K562 (cell line): ENCODE results near the gene CCDC73. TPM values are rescaled to one million over a fixed set of nuclear protein-coding genes. Genes with fewer than 3 reads are reported as not detected.

Experiments
- ATAC-seq: fragments of 200-7000 bp; cut with Tn5 transposase; 3 replicates; pipeline ENCODE4 v1.9.1; 2020; ENCODE audit warnings: moderate library complexity
- BruUV-seq: library from RNA; stranded (reverse); fragments of 400-500 nt; replicated peaks from 2 replicates; lab custom pipeline; 2021; lab: Mats Ljungman, UMichigan
- CTCF ChIA-PET: fragments of 300-600 bp; formaldehyde crosslinking; extraction: SDS; loops from one replicate; lab custom pipeline; 2021; ENCODE audit warnings: low intra/inter-chr PET ratio; lab: Yijun Ruan, JAX
- POLR2A ChIA-PET: fragments of 300-600, 350-650 bp; sonication (Branson Sonifier 250); formaldehyde crosslinking; extraction: SDS; loops from one replicate; lab custom pipeline; 2021; ENCODE audit warnings: antibody characterized with exemption, inconsistent platforms; lab: Yijun Ruan, JAX
- DNase-seq, 4 experiments: peaks; one replicate each; pipeline versions ENCODE4 v3.0.0 to v3.0.0-alpha.2; 2011 to 2018; ENCODE audit warnings: low spot score in 3 of 4, mixed read lengths in 3 of 4; ENCODE audit errors: extremely low read depth in 1 of 4
- FAIRE-seq: peaks from 2 replicates; lab custom pipeline; 2011; peaks lifted over from hg19 to GRCh38; lab: Jason Lieb, UNC
- H2AFZ ChIP-seq: 2 replicates; pipeline ENCODE4 v1.6.0; 2011; ENCODE audit warnings: low read depth, low read length, control low read depth, inconsistent platforms
- H3K27ac ChIP-seq: fragments of 200-600 bp; 3 replicates; pipeline ENCODE4 v1.8.0; 2011; ENCODE audit warnings: low read depth, mild to moderate bottlenecking, control low read depth, inconsistent platforms, low read length, moderate library complexity, mixed read lengths; ENCODE audit errors: extremely low read depth
- H3K27me3 ChIP-seq, 2 experiments: fragments of 300-600 bp in 1 of 2; 2 replicates in 1 of 2; 3 replicates in 1 of 2; pipeline versions ENCODE4 v1.6.0 to v1.8.0; 2011; ENCODE audit warnings: inconsistent platforms in 2 of 2, low read length in 2 of 2, mild to moderate bottlenecking in 1 of 2, mixed read lengths in 1 of 2, moderate library complexity in 1 of 2; ENCODE audit not compliant: control insufficient read depth in 2 of 2, insufficient read depth in 2 of 2
- H3K36me3 ChIP-seq: fragments of 300-600 bp; 3 replicates; pipeline ENCODE4 v1.8.0; 2011; ENCODE audit warnings: mild to moderate bottlenecking, low read length, inconsistent platforms; ENCODE audit not compliant: control insufficient read depth, insufficient read depth
- H3K4me1 ChIP-seq, 2 experiments: fragments of 200-600 bp in 1 of 2; replicated peaks in 1 of 2; 2 replicates in 1 of 2; 3 replicates in 1 of 2; pipeline versions ENCODE4 v1.5.1 to v1.8.0; 2011; ENCODE audit warnings: inconsistent platforms in 2 of 2, low read length in 2 of 2, mild to moderate bottlenecking in 1 of 2, mixed read lengths in 1 of 2, moderate library complexity in 1 of 2; ENCODE audit not compliant: control insufficient read depth in 2 of 2, insufficient read depth in 2 of 2
- H3K4me2 ChIP-seq: 2 replicates; pipeline ENCODE4 v1.6.1; 2011; ENCODE audit warnings: low read length, control low read depth, inconsistent platforms, mixed read lengths; ENCODE audit not compliant: insufficient read depth
- H3K4me3 ChIP-seq: fragments of 200-600 bp; sonication (generic), shearing (Covaris generic); 2 replicates; pipeline ENCODE4 v1.5.1; 2016; ENCODE audit warnings: control low read depth, inconsistent platforms
- H3K79me2 ChIP-seq: fragments of 200-600 bp; 3 replicates; pipeline ENCODE4 v1.8.0; 2011; ENCODE audit warnings: low read length, inconsistent platforms; ENCODE audit not compliant: control insufficient read depth, insufficient read depth
- H3K9ac ChIP-seq, 2 experiments: 2 replicates each; pipeline versions ENCODE4 v1.6.0 to v1.6.1; 2011; ENCODE audit warnings: low read depth in 2 of 2, low read length in 2 of 2, control low read depth in 1 of 2, inconsistent platforms in 1 of 2, mild to moderate bottlenecking in 1 of 2, mixed read lengths in 1 of 2; ENCODE audit not compliant: insufficient read depth in 1 of 2
- H3K9me1 ChIP-seq: one replicate; pipeline ENCODE4 v1.6.0; 2011; ENCODE audit warnings: inconsistent platforms, mild to moderate bottlenecking, low read length, moderate library complexity; ENCODE audit not compliant: control insufficient read depth, insufficient read depth
- H3K9me3 ChIP-seq: replicated peaks from 2 replicates; pipeline ENCODE4 v1.5.1; 2011; ENCODE audit warnings: low read depth, low read length, inconsistent platforms; ENCODE audit not compliant: control insufficient read depth, insufficient read depth
- H4K20me1 ChIP-seq: replicated peaks from 2 replicates; pipeline ENCODE4 v1.6.1; 2011; ENCODE audit warnings: low read length, inconsistent platforms, mixed read lengths; ENCODE audit not compliant: control insufficient read depth, insufficient read depth
- CAMTA2 ChIP-seq: fragments of 250-450 bp; sonication (Bioruptor Pico); conservative IDR thresholded peaks from 2 replicates; pipeline ENCODE4 v1.5.1; 2022
- CREB1 ChIP-seq, 2 experiments: sonication (generic) in 1 of 2; formaldehyde crosslinking in 1 of 2; IDR thresholded peaks; 2 replicates each; pipeline versions ENCODE4 v1.6.1 to v1.8.0; 2012 to 2022; ENCODE audit warnings: inconsistent platforms in 1 of 2, mild to moderate bottlenecking in 1 of 2, missing genetic modification reagents in 1 of 2, moderate library complexity in 1 of 2
- DACH1 ChIP-seq: fragments of 450-650 bp; IDR thresholded peaks from 2 replicates; pipeline ENCODE4 v1.6.1; 2018; ENCODE audit not compliant: partially characterized antibody
- HMG20B ChIP-seq: fragments of 250-450 bp; sonication (Bioruptor Pico); IDR thresholded peaks from 2 replicates; pipeline ENCODE4 v1.5.0; 2021; ENCODE audit warnings: mild to moderate bottlenecking
- KAT8 ChIP-seq: fragments of 450-650 bp; IDR thresholded peaks from 2 replicates; pipeline ENCODE4 v1.6.1; 2016; ENCODE audit warnings: low read depth, mild to moderate bottlenecking
- KHSRP ChIP-seq: fragments of 450-650 bp; IDR thresholded peaks from 2 replicates; pipeline ENCODE4 v1.6.1; 2017
- MCM7 ChIP-seq, 2 experiments: fragments of 450-650 bp; IDR thresholded peaks; 2 replicates each; pipeline ENCODE4 v1.6.1; 2016 to 2018
- MTA2 ChIP-seq: fragments of 450-650 bp; IDR thresholded peaks from 2 replicates; pipeline ENCODE4 v1.6.1; 2016; ENCODE audit warnings: low read depth
- NCOA4 ChIP-seq: fragments of 450-650 bp; IDR thresholded peaks from 2 replicates; pipeline ENCODE4 v1.6.1; 2018; ENCODE audit warnings: mild to moderate bottlenecking; ENCODE audit not compliant: partially characterized antibody
- NFYB ChIP-seq: IDR thresholded peaks from 2 replicates; pipeline ENCODE4 v1.6.1; 2011; ENCODE audit warnings: mild to moderate bottlenecking, moderate library complexity; ENCODE audit not compliant: insufficient read length; ENCODE audit errors: extremely low read depth
- POLR2G ChIP-seq: fragments of 200-400 bp; formaldehyde crosslinking; IDR thresholded peaks from 2 replicates; pipeline ENCODE4 v1.6.1; 2017; ENCODE audit warnings: low read depth, mild to moderate bottlenecking, antibody characterized with exemption, low read length, moderate library complexity
- PREB ChIP-seq: sonication (generic); formaldehyde crosslinking; IDR thresholded peaks from 2 replicates; pipeline ENCODE4 v1.8.1; 2023; ENCODE audit warnings: mild to moderate bottlenecking, missing genetic modification reagents
- SIN3A ChIP-seq, 2 experiments: fragments of 150-350 bp in 1 of 2; IDR thresholded peaks; 2 replicates each; pipeline ENCODE4 v1.6.1; 2011 to 2016; ENCODE audit warnings: borderline replicate concordance in 2 of 2, low read depth in 2 of 2, low read length in 2 of 2, mild to moderate bottlenecking in 2 of 2, moderate library complexity in 2 of 2; ENCODE audit not compliant: control insufficient read depth in 1 of 2
- SMC3 ChIP-seq: conservative IDR thresholded peaks from 2 replicates; pipeline ENCODE4 v1.6.1; 2011; ENCODE audit warnings: low read depth, low read length, improper control_type of control experiment; ENCODE audit not compliant: insufficient read depth
- SPI1 ChIP-seq: IDR thresholded peaks from 2 replicates; pipeline ENCODE4 v1.6.1; 2011; ENCODE audit warnings: low read depth, low read length, control low read depth, borderline replicate concordance
- TCF3 ChIP-seq: sonication (generic); formaldehyde crosslinking; IDR thresholded peaks from 2 replicates; pipeline ENCODE4 v1.4.0; 2020; ENCODE audit warnings: mild to moderate bottlenecking, missing genetic modification reagents
- ZEB2 ChIP-seq: fragments of 450-650 bp; IDR thresholded peaks from 2 replicates; pipeline ENCODE4 v1.6.1; 2016
- ZNF174 ChIP-seq: fragments of 250-450 bp; sonication (Bioruptor Pico); IDR thresholded peaks from 2 replicates; pipeline ENCODE4 v1.4.0; 2020; ENCODE audit warnings: mild to moderate bottlenecking
- ZNF586 ChIP-seq: fragments of 450-650 bp; formaldehyde crosslinking; conservative IDR thresholded peaks from 2 replicates; pipeline ENCODE4 v1.4.0; 2020; ENCODE audit warnings: mild to moderate bottlenecking, moderate library complexity
- WGBS: fragments of 100-300 bp; shearing (Covaris generic); methylation state at CpG from one replicate; pipeline ENCODE4 v1.1.6; 2016; ENCODE audit warnings: low coverage, mixed read lengths; ENCODE audit not compliant: insufficient coverage; ENCODE audit errors: missing lambda C conversion rate; 5-methylcytosine and 5-hydroxymethylcytosine counted together
- in situ Hi-C: fragments of 300-500 bp; cut with MboI; formaldehyde crosslinking; loops from 4 replicates; pipeline ENCODE4 v1.15.0; 2018; ENCODE audit warnings: inconsistent platforms, mixed read lengths
- intact Hi-C: fragments of 100-400 bp; cut with micrococcal nuclease; formaldehyde crosslinking; loops from 2 replicates; pipeline ENCODE4 v1.14.2; 2022
- polyA plus RNA-seq, 8 experiments: library from polyadenylated mRNA; depleted of rRNA in 4 of 8; stranded (reverse) in 5 of 8; unstranded in 3 of 8; fragments of >200 nt; fragmentation: Nextera tagmentation in 2 of 8; fragmentation: Illumina TruSeq in 1 of 8; extraction: Ambion mirVana in 2 of 8; extraction: Trizol in 1 of 8; gene quantifications; 2 replicates each; pipeline versions ENCODE4 v1.2.1 to v1.2.3, GENCODE V29; 2011 to 2014; ENCODE audit warnings: inconsistent platforms in 1 of 8, missing spikeins in 1 of 8
- total RNA-seq, 7 experiments: library from RNA; depleted of rRNA in 6 of 7; stranded (reverse); fragments of >200 nt in 6 of 7; fragmentation: Illumina TruSeq in 2 of 7; extraction: Trizol in 2 of 7; gene quantifications; 2 replicates each; pipeline versions ENCODE4 v1.2.1 to v1.2.3, GENCODE V29; 2011 to 2021; ENCODE audit warnings: low replicate concordance in 1 of 7
- TF ChIP-seq, protein P1 (sequence below): fragments of 150-350 bp; conservative IDR thresholded peaks from 2 replicates; pipeline ENCODE4 v1.6.1; 2014; ENCODE audit warnings: low read length

CCDC73 gene
- total and polyA plus RNA-seq, 9 of the 15 experiments (the other 6 are each of a cell fraction or from before 2014, with no cell fraction given) = 0.20 to 0.21 TPM; not detected in 7

GRCh38 chr11:32671051-32671450 is 123.4 kb downstream of the CCDC73 start:
- POLR2A ChIA-PET = no interaction called here
- ATAC-seq = no peak
- Histone ChIP-seq H3K4me1 (no peaks in the 10 kb centered on the region), H3K4me2 (no peak overlapping the region), H3K9me1 (no peaks in the 10 kb centered on the region), H3K9ac (no peak overlapping the region), H3K27ac (no peak overlapping the region), H3K9me3 (no peaks in the 10 kb centered on the region), H3K4me3 (no peak overlapping the region), H3K27me3 (no peaks in the 10 kb centered on the region; a peak in 1 of 5 replicates), H4K20me1 (no peaks in the 10 kb centered on the region), H2AFZ (no peak overlapping the region), H3K36me3 (no peaks in the 10 kb centered on the region), H3K79me2 (no peaks in the 10 kb centered on the region)
- no peak for DNase-seq
- intact Hi-C loops = no loop called here
- BruUV-seq = no TSS peak
- 7% methylated on average over 1 of the region's 1 CpG for WGBS
- in situ Hi-C loops = no loop called here
- no peak for TF ChIP-seq NCOA4
- TF ChIP-seq NFYB = no peak
- TF ChIP-seq, protein P1, sequence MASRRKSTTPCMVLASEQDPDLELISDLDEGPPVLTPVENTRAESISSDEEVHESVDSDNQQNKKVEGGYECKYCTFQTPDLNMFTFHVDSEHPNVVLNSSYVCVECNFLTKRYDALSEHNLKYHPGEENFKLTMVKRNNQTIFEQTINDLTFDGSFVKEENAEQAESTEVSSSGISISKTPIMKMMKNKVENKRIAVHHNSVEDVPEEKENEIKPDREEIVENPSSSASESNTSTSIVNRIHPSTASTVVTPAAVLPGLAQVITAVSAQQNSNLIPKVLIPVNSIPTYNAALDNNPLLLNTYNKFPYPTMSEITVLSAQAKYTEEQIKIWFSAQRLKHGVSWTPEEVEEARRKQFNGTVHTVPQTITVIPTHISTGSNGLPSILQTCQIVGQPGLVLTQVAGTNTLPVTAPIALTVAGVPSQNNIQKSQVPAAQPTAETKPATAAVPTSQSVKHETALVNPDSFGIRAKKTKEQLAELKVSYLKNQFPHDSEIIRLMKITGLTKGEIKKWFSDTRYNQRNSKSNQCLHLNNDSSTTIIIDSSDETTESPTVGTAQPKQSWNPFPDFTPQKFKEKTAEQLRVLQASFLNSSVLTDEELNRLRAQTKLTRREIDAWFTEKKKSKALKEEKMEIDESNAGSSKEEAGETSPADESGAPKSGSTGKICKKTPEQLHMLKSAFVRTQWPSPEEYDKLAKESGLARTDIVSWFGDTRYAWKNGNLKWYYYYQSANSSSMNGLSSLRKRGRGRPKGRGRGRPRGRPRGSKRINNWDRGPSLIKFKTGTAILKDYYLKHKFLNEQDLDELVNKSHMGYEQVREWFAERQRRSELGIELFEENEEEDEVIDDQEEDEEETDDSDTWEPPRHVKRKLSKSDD = no peak
- no peak for TF ChIP-seq KAT8
- TF ChIP-seq PREB (CRISPR knock-in tag) = no peak
- no peak for TF ChIP-seq ZNF174 (CRISPR knock-in tag)
- no peak for TF ChIP-seq KHSRP
- no peak for TF ChIP-seq SPI1
- no peak for TF ChIP-seq SMC3
- no peak for TF ChIP-seq MTA2
- no peak for TF ChIP-seq SIN3A (IDR thresholded peaks at IDR 0.05; ENCODE audit: borderline replicate concordance in 2 of 2, control insufficient read depth in 1 of 2, low read depth in 2 of 2, low read length in 2 of 2)
- TF ChIP-seq POLR2G = no peak
- TF ChIP-seq HMG20B (CRISPR knock-in tag) = no peak
- no peak for TF ChIP-seq ZNF586 (CRISPR knock-in tag)
- TF ChIP-seq CAMTA2 = no peak
- TF ChIP-seq MCM7 (IDR thresholded peaks at IDR 0.05) = no peak
- TF ChIP-seq DACH1 = no peak
- TF ChIP-seq ZEB2 = no peak
- TF ChIP-seq CREB1 (IDR thresholded peaks at IDR 0.05) = no peak
- TF ChIP-seq CREB1 (CRISPR knock-in tag; IDR thresholded peaks at IDR 0.05) = no peak
- TF ChIP-seq TCF3 (CRISPR knock-in tag) = no peak
- CTCF ChIA-PET = no interaction called here
- no peak for FAIRE-seq
